HG02870 (cell line): ENCODE data around the gene SYNPO2L.
"Not testable (repeated sequence)": the region's sequence is repeated elsewhere in the genome, so short reads cannot be mapped to it uniquely, and the experiment has no call there.

ENCODE experiments used
- ATAC-seq: cut with Tn5 transposase; IDR thresholded peaks from one replicate; pipeline ENCODE4 v1.9.1; 2021; ENCODE audit warnings: mild to moderate bottlenecking, moderate library complexity; ENCODE audit not compliant: unreplicated experiment

Gene SYNPO2L

GRCh38 chr10:73655990-73656298, at the start of gene SYNPO2L:
Gene SYNPO2L, minus strand, starts transcription at chr10:73656029. Its CDS starts 107 bp downstream, at chr10:73655922.
- ATAC-seq: no peak

GRCh38 chr10:73703924-73704323, 48.1 kb upstream of the SYNPO2L start:
- not testable (repeated sequence) for ATAC-seq

- not testable (repeated sequence) for ATAC-seq
Observed at GRCh38 chr10:73698819-73699218, 43.0 kb upstream of the SYNPO2L start.

GRCh38 chr10:73697675-73698159, 41.9 kb upstream of the SYNPO2L start, which contains the start of gene AGAP5:
Gene AGAP5, minus strand, starts transcription at chr10:73698109. Its CDS starts 354 bp downstream, at chr10:73697755.
- ATAC-seq: not testable (repeated sequence)

GRCh38 chr10:73695302-73695701, 39.5 kb upstream of the SYNPO2L start:
- not testable (repeated sequence) for ATAC-seq

GRCh38 chr10:73690755-73691154, 34.9 kb upstream of the SYNPO2L start:
- ATAC-seq: not testable (repeated sequence)

- not testable (repeated sequence) for ATAC-seq
Observed at GRCh38 chr10:73689596-73689995, 33.8 kb upstream of the SYNPO2L start.

GRCh38 chr10:73687641-73688040, 31.8 kb upstream of the SYNPO2L start:
- not testable (repeated sequence) for ATAC-seq

- ATAC-seq: not testable (repeated sequence)
Observed at GRCh38 chr10:73674546-73674945, 18.7 kb upstream of the SYNPO2L start.

GRCh38 chr10:73668378-73668777, 12.5 kb upstream of the SYNPO2L start:
- not testable (repeated sequence) for ATAC-seq

- ATAC-seq: not testable (repeated sequence)
Observed at GRCh38 chr10:73666153-73666809, 10.5 kb upstream of the SYNPO2L start.

- not testable (repeated sequence) for ATAC-seq
Observed at GRCh38 chr10:73665581-73665980, 9.8 kb upstream of the SYNPO2L start.

GRCh38 chr10:73664156-73665040, 8.6 kb upstream of the SYNPO2L start:
- not testable (repeated sequence) for ATAC-seq

- ATAC-seq: not testable (repeated sequence)
Observed at GRCh38 chr10:73663621-73664020, 7.8 kb upstream of the SYNPO2L start.

- not testable (repeated sequence) for ATAC-seq
Observed at GRCh38 chr10:73662705-73663104, 6.9 kb upstream of the SYNPO2L start.

GRCh38 chr10:73655257-73655989, 406 bp downstream of the SYNPO2L start:
- ATAC-seq: no peak

GRCh38 chr10:73653701-73654100, 2.1 kb downstream of the SYNPO2L start:
- no peak for ATAC-seq

- no peak for ATAC-seq
Observed at GRCh38 chr10:73653195-73653594, 2.6 kb downstream of the SYNPO2L start.

- ATAC-seq: no peak
Observed at GRCh38 chr10:73650537-73651331, 5.1 kb downstream of the SYNPO2L start.

- no peak for ATAC-seq
Observed at GRCh38 chr10:73649876-73650536, 5.8 kb downstream of the SYNPO2L start.
